Stomach (tissue), 4 donors: ENCODE measurements around the gene FBXW11.

Experiments used
- CTCF ChIP-seq, 7 experiments: fragments of 450-650 bp in 4 of 7; fragments of 200-600 bp in 3 of 7; sonication (generic) in 3 of 7; IDR thresholded peaks; one replicate each; pipeline ENCODE4 v1.5.1; 2016 to 2019; ENCODE audit warnings: antibody characterized with exemption in 7 of 7, control low read depth in 2 of 7, mild to moderate bottlenecking in 1 of 7
- POLR2A ChIP-seq, 4 donors: fragments of 450-650 bp; IDR thresholded peaks; one replicate each; pipeline ENCODE4 v1.6.1; 2016; ENCODE audit warnings: antibody characterized with exemption in 4 of 4, control low read depth in 2 of 4, mild to moderate bottlenecking in 1 of 4, moderate library complexity in 1 of 4
- POLR2AphosphoS5 ChIP-seq, 3 donors: sonication (generic); formaldehyde crosslinking; IDR thresholded peaks; one replicate each; pipeline ENCODE4 v1.6.1; 2016; ENCODE audit warnings: antibody characterized with exemption in 3 of 3

GRCh38 chr5:171992813-171993212 is 13.6 kb downstream of the FBXW11 start:
- TF ChIP-seq CTCF (IDR thresholded peaks at IDR 0.05) (no peak), POLR2A (IDR thresholded peaks at IDR 0.05) (no peak), POLR2AphosphoS5 (IDR thresholded peaks at IDR 0.05) (no peak)
